Peyer's patch (tissue), 4 donors: ENCODE measurements around the gene LRSAM1. TPM values are rescaled to one million over a fixed set of nuclear protein-coding genes. Genes with fewer than 3 reads are reported as not detected.
A peak's percentile ranks its signal among the peaks of the same experiment; 100 is the strongest.

ENCODE experiments used
- DNase-seq, 3 donors: peaks; one replicate each; pipeline ENCODE4 v3.0.0-alpha.2; 2017 to 2019
- H3K27ac ChIP-seq, 4 donors: fragments of 200-600 bp; sonication (generic); one replicate each; pipeline ENCODE4 v1.5.1; 2016 to 2019
- H3K27me3 ChIP-seq, 2 donors: fragments of 200-600 bp; sonication (generic); one replicate each; pipeline ENCODE4 v1.5.1; 2019
- H3K36me3 ChIP-seq, 3 donors: fragments of 200-600 bp; sonication (generic); one replicate each; pipeline ENCODE4 v1.5.1; 2016 to 2019
- H3K4me1 ChIP-seq, 4 donors: fragments of 200-600 bp; sonication (generic); one replicate each; pipeline ENCODE4 v1.5.1; 2016 to 2019
- H3K4me3 ChIP-seq, 4 donors: fragments of 200-600 bp; sonication (generic); 1 replicate in 3 of 4; 2 replicates in 1 of 4; pipeline ENCODE4 v1.5.1; 2016 to 2019; ENCODE audit warnings: mild to moderate bottlenecking in 1 of 4
- H3K9me3 ChIP-seq, 4 donors: fragments of 200-600 bp; sonication (generic); one replicate each; pipeline ENCODE4 v1.5.1; 2016 to 2019; ENCODE audit warnings: mild to moderate bottlenecking in 1 of 4
- POLR2A ChIP-seq, 2 donors: fragments of 450-650 bp; IDR thresholded peaks; one replicate each; pipeline ENCODE4 v1.5.1; 2017; ENCODE audit warnings: antibody characterized with exemption in 2 of 2, mild to moderate bottlenecking in 2 of 2, moderate library complexity in 2 of 2
- small RNA-seq, 2 donors: library from RNA; depleted of rRNA; stranded (forward); fragments of <200 nt; gene quantifications; one replicate each; pipeline ENCODE3, GENCODE V24; 2016
- total RNA-seq, 4 donors: library from RNA; depleted of rRNA; stranded (reverse); fragments of >200 nt; gene quantifications; one replicate each; pipeline ENCODE4 v1.1.0, GENCODE V29; 2016
- TF ChIP-seq, protein P1 (sequence below), 6 experiments: fragments of 450-650 bp in 4 of 6; fragments of 200-600 bp in 2 of 6; sonication (generic) in 1 of 6; IDR thresholded peaks; one replicate each; pipeline ENCODE4 v1.5.1; 2017 to 2019; ENCODE audit warnings: antibody characterized with exemption in 6 of 6, mild to moderate bottlenecking in 3 of 6, moderate library complexity in 1 of 6

Gene LRSAM1
- total RNA-seq, 4 donors from 2014 or later, result 19.3 to 59.4 (median 35.3) TPM

DNA sequence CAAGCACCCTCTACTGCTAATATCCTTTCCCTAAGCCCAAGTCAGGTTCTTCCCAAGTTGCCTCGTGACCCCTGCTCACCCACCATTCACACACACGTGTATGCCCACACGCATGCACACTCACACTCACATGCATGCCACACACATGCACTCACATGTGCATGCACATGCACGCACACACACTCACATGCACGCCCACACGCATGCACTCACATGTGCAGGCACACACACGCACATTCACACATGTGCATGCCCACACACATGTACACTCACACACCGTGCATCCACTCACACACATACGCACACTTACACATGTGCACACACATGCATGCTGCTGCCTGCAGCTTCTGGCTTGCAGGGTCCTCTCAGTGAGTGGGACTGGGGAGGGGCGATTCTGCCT lies 97.9 kb downstream of the LRSAM1 start:
- no peak overlapping the region for H3K4me3 ChIP-seq
- peaks cover 0 to 68% (median 5%) of the 10 kb centered on the region in 4 donors for H3K4me1 ChIP-seq
- no peak for DNase-seq
- no peaks in the 10 kb centered on the region for H3K27me3 ChIP-seq
- TF ChIP-seq, protein P1, sequence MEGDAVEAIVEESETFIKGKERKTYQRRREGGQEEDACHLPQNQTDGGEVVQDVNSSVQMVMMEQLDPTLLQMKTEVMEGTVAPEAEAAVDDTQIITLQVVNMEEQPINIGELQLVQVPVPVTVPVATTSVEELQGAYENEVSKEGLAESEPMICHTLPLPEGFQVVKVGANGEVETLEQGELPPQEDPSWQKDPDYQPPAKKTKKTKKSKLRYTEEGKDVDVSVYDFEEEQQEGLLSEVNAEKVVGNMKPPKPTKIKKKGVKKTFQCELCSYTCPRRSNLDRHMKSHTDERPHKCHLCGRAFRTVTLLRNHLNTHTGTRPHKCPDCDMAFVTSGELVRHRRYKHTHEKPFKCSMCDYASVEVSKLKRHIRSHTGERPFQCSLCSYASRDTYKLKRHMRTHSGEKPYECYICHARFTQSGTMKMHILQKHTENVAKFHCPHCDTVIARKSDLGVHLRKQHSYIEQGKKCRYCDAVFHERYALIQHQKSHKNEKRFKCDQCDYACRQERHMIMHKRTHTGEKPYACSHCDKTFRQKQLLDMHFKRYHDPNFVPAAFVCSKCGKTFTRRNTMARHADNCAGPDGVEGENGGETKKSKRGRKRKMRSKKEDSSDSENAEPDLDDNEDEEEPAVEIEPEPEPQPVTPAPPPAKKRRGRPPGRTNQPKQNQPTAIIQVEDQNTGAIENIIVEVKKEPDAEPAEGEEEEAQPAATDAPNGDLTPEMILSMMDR (IDR thresholded peaks at IDR 0.05), result no peak
- TF ChIP-seq POLR2A (IDR thresholded peaks at IDR 0.05), result no peak
- no peaks in the 10 kb centered on the region for H3K9me3 ChIP-seq
- no peaks in the 10 kb centered on the region for H3K36me3 ChIP-seq
- no peak overlapping the region for H3K27ac ChIP-seq

DNA sequence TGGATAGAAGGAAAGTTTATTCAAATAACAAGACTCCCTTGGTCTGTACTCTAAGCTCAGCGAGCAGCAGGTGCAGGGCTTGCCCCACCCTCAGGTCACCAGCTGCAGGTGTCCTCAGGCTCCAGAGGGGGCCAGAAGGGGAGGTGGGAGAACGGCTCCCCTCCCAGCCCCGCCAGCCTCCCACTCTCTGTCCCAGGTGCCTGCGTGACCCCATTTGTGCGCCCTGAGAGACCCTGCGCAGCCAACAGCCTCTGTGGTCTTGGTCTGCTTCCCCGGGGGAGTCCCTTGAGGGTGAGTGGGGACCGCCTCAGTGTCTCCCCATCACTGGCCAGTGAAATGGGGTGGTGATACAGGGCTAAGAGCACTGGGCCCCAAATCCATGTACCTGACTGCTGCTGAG lies 98.4 kb downstream of the LRSAM1 start:
- no peak for TF ChIP-seq POLR2A (IDR thresholded peaks at IDR 0.05)
- TF ChIP-seq, protein P1 (IDR thresholded peaks at IDR 0.05), result no peak
- no peaks in the 10 kb centered on the region for H3K36me3 ChIP-seq
- H3K27ac ChIP-seq, result peak overlapping the region in 1 of 4 donors; percentile 6
- no peaks in the 10 kb centered on the region for H3K27me3 ChIP-seq
- H3K9me3 ChIP-seq, result no peaks in the 10 kb centered on the region
- DNase-seq, result no peak
- H3K4me3 ChIP-seq, result no peak overlapping the region
- peaks cover 0 to 66% (median 4%) of the 10 kb centered on the region in 4 donors for H3K4me1 ChIP-seq

DNA sequence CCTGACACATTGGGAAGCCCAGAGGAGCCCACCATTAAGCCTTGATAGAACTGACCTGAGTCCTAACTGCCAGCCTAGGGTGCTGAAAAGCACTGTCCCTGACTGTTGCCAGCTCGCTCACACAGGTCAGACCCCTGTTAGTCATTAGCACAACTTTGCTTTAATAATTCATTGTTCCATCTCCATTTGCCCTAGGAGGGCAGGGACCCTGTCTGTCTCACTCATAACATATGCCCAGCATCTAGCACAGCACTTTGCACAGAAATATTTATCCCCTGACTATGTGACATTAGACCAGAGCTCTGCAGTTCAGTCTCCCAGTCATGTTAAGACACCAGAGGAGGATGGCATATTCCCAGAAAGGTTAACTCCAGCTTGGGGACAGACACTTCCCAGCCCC lies 99.0 kb downstream of the LRSAM1 start:
- Histone ChIP-seq H3K27me3 (no peaks in the 10 kb centered on the region), H3K27ac (peak overlapping the region in 1 of 4 donors; percentile 6), H3K4me1 (peaks cover 0 to 66% (median 2%) of the 10 kb centered on the region in 4 donors), H3K9me3 (no peaks in the 10 kb centered on the region), H3K4me3 (no peak overlapping the region), H3K36me3 (no peaks in the 10 kb centered on the region)
- no peak for TF ChIP-seq POLR2A (IDR thresholded peaks at IDR 0.05)
- TF ChIP-seq, protein P1 (IDR thresholded peaks at IDR 0.05), result no peak
- no peak for DNase-seq

DNA sequence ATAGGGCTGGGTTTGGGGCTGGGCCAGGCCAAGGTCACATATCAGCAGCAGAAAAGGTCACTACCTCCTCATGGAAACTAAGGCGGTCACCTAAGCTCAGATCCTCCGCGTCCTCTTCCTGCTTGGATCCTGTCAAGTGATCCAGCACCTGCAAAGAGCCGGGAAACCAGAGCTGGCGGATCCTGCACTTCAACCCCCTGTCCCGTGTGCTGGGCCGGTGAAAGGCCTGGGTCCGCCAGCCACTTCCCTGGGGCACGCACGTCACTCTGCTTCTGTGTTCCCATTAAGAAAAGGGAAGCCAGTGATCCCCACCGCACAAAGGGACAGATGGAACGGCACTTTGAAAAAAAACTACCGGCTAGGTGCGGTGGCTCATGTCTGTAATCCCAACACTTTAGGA lies 99.4 kb downstream of the LRSAM1 start:
- Histone ChIP-seq H3K4me3 (no peak overlapping the region), H3K27me3 (no peaks in the 10 kb centered on the region), H3K9me3 (no peaks in the 10 kb centered on the region), H3K4me1 (peaks cover 0 to 66% (median 2%) of the 10 kb centered on the region in 4 donors), H3K36me3 (no peaks in the 10 kb centered on the region), H3K27ac (peak overlapping the region in 1 of 4 donors; percentile 6)
- no peak for TF ChIP-seq POLR2A (IDR thresholded peaks at IDR 0.05)
- TF ChIP-seq, protein P1 (IDR thresholded peaks at IDR 0.05), result no peak
- DNase-seq, result no peak

Small RNA genes lying within 50 kb of the gene (small RNA-seq; reads per million reads assigned to genes)
- gene RF00019 (0 reads per million in 2 donors), gene SNORA65 (121 to 288 reads per million in 2 donors)

Other genes with a start within 250 kb of the LRSAM1 start
- 10 to 100 TPM; 12.3 to 78.4 (median 23.7) TPM for gene GARNL3, start 186.7 kb upstream of the LRSAM1 start, total RNA-seq
- 10 to 100 TPM in 3 of 4 donors, 1 to 10 TPM in 1; 7.4 to 58.1 (median 42.9) TPM for gene SLC2A8, start 54.3 kb upstream of the LRSAM1 start, total RNA-seq
- gene ZNF79, start 27.1 kb upstream of the LRSAM1 start, total RNA-seq, result 10 to 100 TPM; 12.7 to 47.9 (median 14.4) TPM
- 1,000 to 10,000 TPM in 2 of 4 donors, 100 to 1,000 TPM in 2; 621 to 1,579 (median 999) TPM for gene RPL12, start 104 bp upstream of the LRSAM1 start, total RNA-seq
- gene STXBP1, start 160.8 kb downstream of the LRSAM1 start, total RNA-seq, result 10 to 100 TPM in 2 of 4 donors, 1 to 10 TPM in 2; 4.4 to 90.8 (median 12.6) TPM